ENCODE results near the gene SERTAD1.

DNA sequence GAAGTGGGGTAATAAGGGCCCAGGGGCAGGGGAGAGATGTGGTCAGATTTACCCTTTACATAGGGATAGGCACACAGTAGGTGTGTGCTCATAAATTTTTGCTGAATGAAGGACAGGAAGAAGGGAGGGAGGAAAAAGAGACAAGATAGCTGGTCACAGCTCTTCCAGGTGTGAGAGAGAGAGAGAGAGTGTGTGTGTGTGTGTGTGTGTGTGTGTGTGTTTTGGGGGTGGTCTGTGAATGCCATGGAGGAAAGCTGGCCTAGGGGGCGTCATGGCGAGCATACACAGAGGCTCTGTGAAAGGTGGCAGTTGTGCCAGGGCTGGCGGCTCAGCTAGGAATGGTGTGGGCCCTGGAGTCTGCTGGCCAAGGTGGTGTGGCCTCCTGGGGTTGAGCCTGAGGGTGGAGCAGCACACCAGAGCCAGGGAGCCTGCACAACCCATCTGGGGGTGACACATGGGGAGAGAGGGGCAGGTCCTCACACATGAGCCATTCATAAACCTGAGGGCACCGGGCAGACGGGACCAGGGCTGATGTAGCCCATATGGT, 6.7 kb downstream of the SERTAD1 start:
- TF ChIP-seq YY1 (IDR thresholded peaks at IDR 0.05; ENCODE audit: low read depth) (no peak), EP300 (IDR thresholded peaks at IDR 0.05; ENCODE audit: borderline replicate concordance) (no peak), RAD21 (IDR thresholded peaks at IDR 0.05; ENCODE audit: low read depth) (no peak), TAF1 (IDR thresholded peaks at IDR 0.05; ENCODE audit: low read depth) (no peak)

All from Ishikawa (cell line).